SK-N-MC (cell line): ENCODE measurements around the gene DEFB128.

Experiments
- EZH2 ChIP-seq: fragments of 200-600 bp; sonication (generic); IDR thresholded peaks from one replicate; pipeline ENCODE4 v1.6.1; 2017; ENCODE audit warnings: antibody characterized with exemption
- POLR2AphosphoS5 ChIP-seq: IDR thresholded peaks from 2 replicates; pipeline ENCODE4 v1.6.1; 2012; ENCODE audit warnings: mild to moderate bottlenecking, low read depth, low read length, borderline replicate concordance

DNA sequence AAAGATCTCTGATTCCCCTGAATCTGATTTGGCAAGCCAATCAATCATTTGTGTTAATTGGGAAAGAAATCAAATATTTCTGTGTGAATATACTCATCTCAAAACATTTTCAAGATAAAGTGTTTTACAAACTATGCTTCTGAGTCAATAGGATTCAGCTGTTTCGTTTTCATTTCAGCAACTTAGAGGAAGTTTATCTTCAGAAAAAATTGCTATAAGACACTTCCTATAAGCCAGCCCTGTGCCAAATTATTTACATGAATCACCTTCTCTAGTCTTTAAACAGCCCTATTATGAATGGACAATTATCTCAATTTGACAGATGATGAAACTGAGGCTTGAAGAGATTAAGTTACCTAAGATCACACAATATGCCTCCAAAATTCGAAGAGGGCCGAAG lies 48.4 kb upstream of the DEFB128 start:
- TF ChIP-seq POLR2AphosphoS5 (no peak), EZH2 (no peak)
